ENCODE measurements around the gene CCDC85C. TPM values are rescaled to one million over a fixed set of nuclear protein-coding genes. Genes with fewer than 3 reads are reported as not detected.

Gene CCDC85C
- total RNA-seq, 1 experiment from 2014 or later: 33.2 TPM

DNA sequence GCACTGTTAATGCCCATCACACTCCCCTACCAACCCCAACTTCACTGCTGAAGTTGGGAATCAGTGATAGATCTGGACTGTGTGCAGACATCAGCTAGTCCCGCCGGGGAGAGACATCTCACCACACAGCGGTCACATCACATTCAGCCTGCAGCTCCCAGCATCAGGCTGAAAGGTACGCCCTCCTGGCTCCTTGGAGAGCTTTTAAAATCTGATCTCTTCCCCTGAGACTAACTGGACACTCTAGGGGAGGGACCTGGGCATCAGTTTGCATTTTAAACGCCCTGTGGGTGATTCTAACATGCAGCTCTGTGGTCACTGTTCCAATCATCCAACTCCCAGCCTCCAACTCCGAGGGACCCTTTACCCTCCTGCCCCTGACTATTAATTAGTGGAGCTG, 58.4 kb downstream of the CCDC85C start:
- no peaks in the 10 kb centered on the region for H3K79me1 ChIP-seq (ENCODE audit: insufficient read depth, low read depth, low read length, poor library complexity, severe bottlenecking)
- H3K56ac ChIP-seq (ENCODE audit: insufficient read length, low read depth, low read length): no peak overlapping the region
- no peaks in the 10 kb centered on the region for H4K20me1 ChIP-seq (ENCODE audit: control insufficient read depth, insufficient read depth, insufficient read length)
- no peak overlapping the region for H2BK12ac ChIP-seq (ENCODE audit: insufficient read length, low read depth, low read length)
- no CpG with 5 or more reads among the region's 6 CpGs for WGBS (ENCODE audit: extremely low coverage, insufficient read length, low lambda C conversion rate)
- no peaks in the 10 kb centered on the region for H3K36me3 Mint-ChIP-seq (ENCODE audit: insufficient read depth in 1 of 3, low read depth in 3 of 3)
- H3K27me3 Mint-ChIP-seq (ENCODE audit: low read depth): no peaks in the 10 kb centered on the region; the same call in 1 of the 2 replicates
- H3K27ac ChIP-seq (ENCODE audit: insufficient read length, low read depth, low read length): no peak overlapping the region
- H2BK15ac ChIP-seq (ENCODE audit: low read depth, low read length): no peak overlapping the region
- TF ChIP-seq, protein P1, sequence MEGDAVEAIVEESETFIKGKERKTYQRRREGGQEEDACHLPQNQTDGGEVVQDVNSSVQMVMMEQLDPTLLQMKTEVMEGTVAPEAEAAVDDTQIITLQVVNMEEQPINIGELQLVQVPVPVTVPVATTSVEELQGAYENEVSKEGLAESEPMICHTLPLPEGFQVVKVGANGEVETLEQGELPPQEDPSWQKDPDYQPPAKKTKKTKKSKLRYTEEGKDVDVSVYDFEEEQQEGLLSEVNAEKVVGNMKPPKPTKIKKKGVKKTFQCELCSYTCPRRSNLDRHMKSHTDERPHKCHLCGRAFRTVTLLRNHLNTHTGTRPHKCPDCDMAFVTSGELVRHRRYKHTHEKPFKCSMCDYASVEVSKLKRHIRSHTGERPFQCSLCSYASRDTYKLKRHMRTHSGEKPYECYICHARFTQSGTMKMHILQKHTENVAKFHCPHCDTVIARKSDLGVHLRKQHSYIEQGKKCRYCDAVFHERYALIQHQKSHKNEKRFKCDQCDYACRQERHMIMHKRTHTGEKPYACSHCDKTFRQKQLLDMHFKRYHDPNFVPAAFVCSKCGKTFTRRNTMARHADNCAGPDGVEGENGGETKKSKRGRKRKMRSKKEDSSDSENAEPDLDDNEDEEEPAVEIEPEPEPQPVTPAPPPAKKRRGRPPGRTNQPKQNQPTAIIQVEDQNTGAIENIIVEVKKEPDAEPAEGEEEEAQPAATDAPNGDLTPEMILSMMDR (conservative IDR thresholded peaks at IDR 0.05): no peak
- no peaks in the 10 kb centered on the region; the same call in 1 of the 2 replicates for H3K4me1 ChIP-seq (ENCODE audit: insufficient read depth, low read length)
- H2BK20ac ChIP-seq (ENCODE audit: low read depth, low read length, poor library complexity, severe bottlenecking): no peak overlapping the region
- no peak overlapping the region for H2AFZ ChIP-seq (ENCODE audit: low read length)
- no peak overlapping the region for H2BK5ac ChIP-seq (ENCODE audit: insufficient read length, low read length)
- DNase-seq: no peak
- H3K23ac ChIP-seq (ENCODE audit: insufficient read length, low read depth, low read length): no peak overlapping the region
- no peak overlapping the region for H4K5ac ChIP-seq (ENCODE audit: insufficient read length, low read depth, low read length)
- H3K4me2 ChIP-seq (ENCODE audit: insufficient read depth, insufficient read length, low read length): no peak overlapping the region
- H3K18ac ChIP-seq (ENCODE audit: insufficient read length, low read depth, low read length): no peak overlapping the region
- H3K14ac ChIP-seq (ENCODE audit: insufficient read depth, low read length): no peak overlapping the region
- 0 out of 2 replicates have a peak, but pooled peaks cover 2% of the 10 kb centered on the region for H3K27me3 ChIP-seq (ENCODE audit: insufficient read depth, low read length)
- H3K79me2 ChIP-seq (ENCODE audit: insufficient read depth, low read length): no peaks in the 10 kb centered on the region
- H2AK5ac ChIP-seq (ENCODE audit: insufficient read length, low read length): no peak overlapping the region
- H4K91ac ChIP-seq (ENCODE audit: insufficient read length, low read depth, low read length): no peak overlapping the region
- no peak overlapping the region for H2BK120ac ChIP-seq (ENCODE audit: low read depth, low read length, poor library complexity, severe bottlenecking)
- H3K27ac Mint-ChIP-seq: peak overlapping the region in 1 of 3 experiments; percentile 66; a peak in 1 of 7 replicates
- H3K4me3 Mint-ChIP-seq: no peak overlapping the region
- no peaks in the 10 kb centered on the region for H3K9me3 Mint-ChIP-seq
- no peaks in the 10 kb centered on the region for H3K9me3 ChIP-seq (ENCODE audit: control insufficient read depth, low read depth, low read length)
- H3K23me2 ChIP-seq (ENCODE audit: insufficient read length, low read depth, low read length, poor library complexity, severe bottlenecking): no peaks in the 10 kb centered on the region
- no peak overlapping the region for H3T11ph ChIP-seq (ENCODE audit: low read length)
- peaks cover 67 to 77% of the 10 kb centered on the region in 2 experiments for H3K4me1 Mint-ChIP-seq
- no peak overlapping the region for H4K8ac ChIP-seq (replicated peaks; ENCODE audit: insufficient read length, low read depth, low read length)
- H3K4ac ChIP-seq (ENCODE audit: low read depth, low read length): no peak overlapping the region
- no peak overlapping the region for H3K9ac ChIP-seq (ENCODE audit: extremely low read depth, insufficient read length, low read length)
